ENCODE results near the gene TNP2. TPM values are rescaled to one million over a fixed set of nuclear protein-coding genes. Genes with fewer than 3 reads are reported as not detected.

Gene TNP2
- total RNA-seq, 6 donors from 2014 or later: not detected

GRCh38 chr16:11270602-11271162, 1.6 kb upstream of the TNP2 start:
- Histone ChIP-seq H3K4me1 (peaks cover 0 to 1% (median 0%) of the 10 kb centered on the region in 4 donors), H3K27ac (no peak overlapping the region), H3K4me3 (no peak overlapping the region), H3K36me3 (no peaks in the 10 kb centered on the region), H3K27me3 (no peaks in the 10 kb centered on the region), H3K9me3 (no peaks in the 10 kb centered on the region)
- 93 to 94% methylated on average over 2 of the region's 2 CpGs for WGBS, 2 donors
- DNase-seq: no peak
- no peak for TF ChIP-seq POLR2AphosphoS5 (IDR thresholded peaks at IDR 0.05)
- TF ChIP-seq, protein P1, sequence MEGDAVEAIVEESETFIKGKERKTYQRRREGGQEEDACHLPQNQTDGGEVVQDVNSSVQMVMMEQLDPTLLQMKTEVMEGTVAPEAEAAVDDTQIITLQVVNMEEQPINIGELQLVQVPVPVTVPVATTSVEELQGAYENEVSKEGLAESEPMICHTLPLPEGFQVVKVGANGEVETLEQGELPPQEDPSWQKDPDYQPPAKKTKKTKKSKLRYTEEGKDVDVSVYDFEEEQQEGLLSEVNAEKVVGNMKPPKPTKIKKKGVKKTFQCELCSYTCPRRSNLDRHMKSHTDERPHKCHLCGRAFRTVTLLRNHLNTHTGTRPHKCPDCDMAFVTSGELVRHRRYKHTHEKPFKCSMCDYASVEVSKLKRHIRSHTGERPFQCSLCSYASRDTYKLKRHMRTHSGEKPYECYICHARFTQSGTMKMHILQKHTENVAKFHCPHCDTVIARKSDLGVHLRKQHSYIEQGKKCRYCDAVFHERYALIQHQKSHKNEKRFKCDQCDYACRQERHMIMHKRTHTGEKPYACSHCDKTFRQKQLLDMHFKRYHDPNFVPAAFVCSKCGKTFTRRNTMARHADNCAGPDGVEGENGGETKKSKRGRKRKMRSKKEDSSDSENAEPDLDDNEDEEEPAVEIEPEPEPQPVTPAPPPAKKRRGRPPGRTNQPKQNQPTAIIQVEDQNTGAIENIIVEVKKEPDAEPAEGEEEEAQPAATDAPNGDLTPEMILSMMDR (IDR thresholded peaks at IDR 0.05): no peak
- no peak for TF ChIP-seq POLR2A (IDR thresholded peaks at IDR 0.05)
- no peak for TF ChIP-seq EP300 (IDR thresholded peaks at IDR 0.05)
- ATAC-seq (ENCODE audit: low FRiP score in 2 of 2): no peak

- ATAC-seq (ENCODE audit: low FRiP score in 2 of 2) (no peak), DNase-seq (no peak)
- no peak overlapping the region for H3K4me3 ChIP-seq
- peaks cover 0 to 8% (median 3%) of the 10 kb centered on the region in 4 donors for H3K4me1 ChIP-seq
- H3K27ac ChIP-seq: peak overlapping the region in 1 of 4 donors; percentile 26
- H3K27me3 ChIP-seq: no peaks in the 10 kb centered on the region
- no peak for TF ChIP-seq POLR2A (IDR thresholded peaks at IDR 0.05)
- TF ChIP-seq, protein P1 (IDR thresholded peaks at IDR 0.05): no peak
- TF ChIP-seq POLR2AphosphoS5 (IDR thresholded peaks at IDR 0.05): no peak
- TF ChIP-seq EP300 (IDR thresholded peaks at IDR 0.05): no peak
- H3K9me3 ChIP-seq: no peaks in the 10 kb centered on the region
- H3K36me3 ChIP-seq: no peaks in the 10 kb centered on the region
- WGBS, 2 donors: 85 to 96% methylated on average over 7 of the region's 7 CpGs
Measured at GRCh38 chr16:11265124-11265523, 4.0 kb downstream of the TNP2 start.

DNA sequence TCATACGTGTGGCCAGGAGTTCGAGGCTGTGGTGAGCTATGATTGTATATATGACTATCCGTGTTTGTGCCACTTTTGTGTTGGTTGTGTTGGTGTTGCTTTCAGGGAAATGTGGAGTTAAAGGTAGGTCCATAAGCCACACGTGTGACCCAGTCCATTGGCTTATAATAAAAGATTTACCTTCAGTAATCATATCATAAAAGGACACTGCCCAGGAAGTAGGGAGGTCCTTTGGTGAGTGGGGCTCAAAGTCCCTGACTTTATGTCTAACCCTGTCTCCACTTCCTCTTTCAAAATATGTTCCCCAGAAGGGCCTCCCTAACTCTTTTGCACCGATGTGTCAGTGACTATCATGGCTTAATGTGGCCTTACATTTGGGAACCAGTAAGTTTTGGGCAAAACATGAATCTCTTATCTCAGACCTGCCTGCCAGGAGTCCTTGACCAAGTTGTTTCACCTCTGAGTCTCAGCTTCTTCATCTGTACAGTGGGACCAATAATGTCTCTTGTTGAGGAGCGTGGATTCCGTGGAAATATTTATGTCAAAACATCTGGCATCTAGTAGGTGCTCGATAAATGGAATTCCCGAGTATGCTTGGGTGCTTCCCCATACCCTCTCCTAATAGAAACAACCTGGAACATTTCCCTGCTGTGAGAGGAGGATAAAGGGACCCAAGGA, 4.8 kb downstream of the TNP2 start:
- Histone ChIP-seq H3K27me3 (no peaks in the 10 kb centered on the region), H3K27ac (no peak overlapping the region), H3K9me3 (no peaks in the 10 kb centered on the region), H3K36me3 (no peaks in the 10 kb centered on the region), H3K4me1 (peaks cover 2 to 12% (median 5%) of the 10 kb centered on the region in 4 donors), H3K4me3 (no peak overlapping the region)
- TF ChIP-seq POLR2A (IDR thresholded peaks at IDR 0.05) (no peak), POLR2AphosphoS5 (IDR thresholded peaks at IDR 0.05) (no peak)
- TF ChIP-seq, protein P1 (IDR thresholded peaks at IDR 0.05): no peak
- WGBS, 2 donors: 72 to 77% methylated on average over 9 of the region's 9 CpGs
- DNase-seq (no peak), ATAC-seq (ENCODE audit: low FRiP score in 2 of 2) (no peak)

DNA sequence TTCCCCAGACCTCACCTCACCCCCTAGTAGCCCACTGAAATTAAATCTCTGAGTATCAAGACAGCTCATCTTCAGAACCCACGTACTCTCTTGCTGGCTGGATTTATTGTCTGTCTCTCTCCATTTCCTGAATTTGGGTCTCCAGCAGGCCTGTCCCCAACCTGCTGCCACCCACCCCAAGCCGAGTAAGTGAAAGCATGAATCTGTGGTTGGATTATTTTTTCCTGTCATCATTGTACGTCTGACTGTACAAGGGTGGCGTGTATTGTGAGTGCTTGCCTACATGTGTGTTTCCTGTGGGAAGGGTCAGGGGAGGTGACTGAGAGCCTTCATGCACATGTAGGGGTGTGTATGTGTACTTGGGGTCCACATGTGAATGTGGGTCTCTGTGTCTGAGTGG, 5.4 kb downstream of the TNP2 start:
- no peak for DNase-seq
- Histone ChIP-seq H3K9me3 (no peaks in the 10 kb centered on the region), H3K36me3 (no peaks in the 10 kb centered on the region), H3K4me1 (peaks cover 8 to 18% (median 11%) of the 10 kb centered on the region in 4 donors), H3K4me3 (no peak overlapping the region), H3K27ac (no peak overlapping the region), H3K27me3 (no peaks in the 10 kb centered on the region)
- TF ChIP-seq, protein P1 (IDR thresholded peaks at IDR 0.05): no peak
- no peak for TF ChIP-seq POLR2AphosphoS5 (IDR thresholded peaks at IDR 0.05)
- TF ChIP-seq POLR2A (IDR thresholded peaks at IDR 0.05): no peak
- no peak for TF ChIP-seq EP300 (IDR thresholded peaks at IDR 0.05)
- ATAC-seq (ENCODE audit: low FRiP score in 2 of 2): no peak
- WGBS, 2 donors: 44 to 59% methylated on average over 4 of the region's 4 CpGs

GRCh38 chr16:11262915-11263314, 6.2 kb downstream of the TNP2 start:
- no peak overlapping the region for H3K4me3 ChIP-seq
- H3K36me3 ChIP-seq: no peaks in the 10 kb centered on the region
- H3K27ac ChIP-seq: no peak overlapping the region
- ATAC-seq (ENCODE audit: low FRiP score in 2 of 2): no peak
- H3K4me1 ChIP-seq: peaks cover 13 to 25% (median 17%) of the 10 kb centered on the region in 4 donors
- DNase-seq: no peak
- TF ChIP-seq POLR2A (IDR thresholded peaks at IDR 0.05) (no peak), POLR2AphosphoS5 (IDR thresholded peaks at IDR 0.05) (no peak), EP300 (IDR thresholded peaks at IDR 0.05) (no peak)
- TF ChIP-seq, protein P1 (IDR thresholded peaks at IDR 0.05): no peak
- 86 to 89% methylated on average over 8 of the region's 8 CpGs for WGBS, 2 donors
- no peaks in the 10 kb centered on the region for H3K9me3 ChIP-seq
- no peaks in the 10 kb centered on the region for H3K27me3 ChIP-seq

All from upper lobe of left lung (tissue), 6 donors.